Naive thymus-derived CD8-positive, alpha-beta T cell (primary cell): Measurements from ENCODE around the gene MAML2. TPM values are rescaled to one million over a fixed set of nuclear protein-coding genes. Genes with fewer than 3 reads are reported as not detected.

Experiments
- ATAC-seq, 2 donors: fragments of 150-1000 bp; cut with Tn5 transposase in 1 of 2; sonication (Bioruptor Pico), chemical (Tn5 transposase) in 1 of 2; 1 replicate in 1 of 2; 2 replicates in 1 of 2; pipeline ENCODE4 v1.10.0; 2021; ENCODE audit warnings: mild to moderate bottlenecking in 2 of 2, moderate library complexity in 2 of 2
- POLR2A ChIA-PET: fragments of 350-600 bp; sonication (Branson Sonifier 250); formaldehyde crosslinking; loops from one replicate; lab custom pipeline; 2021; ENCODE audit warnings: antibody characterized with exemption; lab: Charles Lee
- DNase-seq, 10 donors: peaks; one replicate each; pipeline versions ENCODE4 v3.0.0 to v3.0.0-alpha.2; 2020 to 2022
- H3K27ac Mint-ChIP-seq, 10 donors: one replicate each; pipeline ENCODE4 v1.8.0; 2020 to 2022; ENCODE audit warnings: mild to moderate bottlenecking in 10 of 10, mixed read lengths in 10 of 10, moderate library complexity in 4 of 10, inconsistent platforms in 1 of 10
- H3K27me3 Mint-ChIP-seq, 5 donors: one replicate each; pipeline ENCODE4 v1.8.0; 2021 to 2022; ENCODE audit warnings: mixed read lengths in 5 of 5
- H3K36me3 Mint-ChIP-seq, 3 donors: one replicate each; pipeline ENCODE4 v1.8.0; 2020 to 2022; ENCODE audit warnings: mixed read lengths in 3 of 3, mild to moderate bottlenecking in 2 of 3, inconsistent platforms in 1 of 3
- H3K4me1 Mint-ChIP-seq, 4 donors: one replicate each; pipeline ENCODE4 v1.8.0; 2021 to 2022; ENCODE audit warnings: mixed read lengths in 4 of 4
- H3K4me3 Mint-ChIP-seq, 10 donors: one replicate each; pipeline ENCODE4 v1.8.0; 2020 to 2022; ENCODE audit warnings: mild to moderate bottlenecking in 10 of 10, mixed read lengths in 10 of 10, moderate library complexity in 6 of 10, inconsistent platforms in 1 of 10
- H3K9me3 Mint-ChIP-seq, 9 donors: one replicate each; pipeline ENCODE4 v1.8.0; 2020 to 2022; ENCODE audit warnings: mixed read lengths in 9 of 9, mild to moderate bottlenecking in 3 of 9, inconsistent platforms in 1 of 9, moderate library complexity in 1 of 9
- polyA plus RNA-seq, 3 donors: library from polyadenylated mRNA; unstranded; fragments of 300-500 nt; fragmentation: Illumina TruSeq; gene quantifications; one replicate each; pipeline ENCODE4 v1.2.3, GENCODE V29; 2021
- total RNA-seq, 8 experiments: library from RNA in 2 of 8; stranded (reverse) in 2 of 8; gene quantifications; one replicate each; pipeline ENCODE4 v1.2.3 and lab custom pipeline; 2021 to 2026

MAML2 gene
- total RNA-seq (10 to 100 TPM; 68.2 to 68.5 TPM), polyA plus RNA-seq (10 to 100 TPM in 2 of 3 donors, 1 to 10 TPM in 1; 6.6 to 33.0 (median 15.3) TPM), total RNA-seq (lab: John Stamatoyannopoulos, UW) (39.8 to 210 (median 123) reads per million in 6 experiments)

GRCh38 chr11:96342961-96343711 lies at the start of gene MAML2:
MAML2 (minus strand) TSS chr11:96343195; CDS start chr11:96341895, 1,300 bp downstream.
- peaks cover 0 to 2% (median 0%) of the 10 kb centered on the region in 9 donors for H3K9me3 Mint-ChIP-seq
- POLR2A ChIA-PET = interaction anchor here (0.6 to 3.5 kb wide), 26 partner anchors 11 to 553 kb away, joined by 3 to 26 read pairs (median 4); partner anchors contain the start of genes CCDC82, CEP57, FAM76B and JRKL
- H3K27ac Mint-ChIP-seq = peak within 1 kb of the TSS; percentile 94 to 99 (median 97)
- no peaks in the 10 kb centered on the region for H3K27me3 Mint-ChIP-seq
- ATAC-seq (peak; percentile 78 to 83), DNase-seq (peak; percentile 74 to 94 (median 89))
- peak within 1 kb of the TSS; percentile 91 to 99 (median 96) for H3K4me3 Mint-ChIP-seq
- H3K4me1 Mint-ChIP-seq = peaks cover 19 to 50% (median 31%) of the 10 kb centered on the region in 4 donors
- peaks cover 8 to 11% (median 10%) of the 10 kb centered on the region in 3 donors for H3K36me3 Mint-ChIP-seq

GRCh38 chr11:96391698-96392307 lies 48.8 kb upstream of the MAML2 start:
- Mint-ChIP-seq H3K9me3 (peaks cover 0 to 9% (median 0%) of the 10 kb centered on the region in 9 donors), H3K27me3 (no peaks in the 10 kb centered on the region), H3K4me3 (peak overlapping the region in 4 of 10 donors; percentile 50 to 97 (median 93)), H3K4me1 (peaks cover 16 to 41% (median 37%) of the 10 kb centered on the region in 4 donors), H3K27ac (no peak overlapping the region), H3K36me3 (peaks cover 0 to 11% (median 6%) of the 10 kb centered on the region in 3 donors)
- ATAC-seq = no peak
- DNase-seq = no peak
- POLR2A ChIA-PET = no interaction called here

DNA sequence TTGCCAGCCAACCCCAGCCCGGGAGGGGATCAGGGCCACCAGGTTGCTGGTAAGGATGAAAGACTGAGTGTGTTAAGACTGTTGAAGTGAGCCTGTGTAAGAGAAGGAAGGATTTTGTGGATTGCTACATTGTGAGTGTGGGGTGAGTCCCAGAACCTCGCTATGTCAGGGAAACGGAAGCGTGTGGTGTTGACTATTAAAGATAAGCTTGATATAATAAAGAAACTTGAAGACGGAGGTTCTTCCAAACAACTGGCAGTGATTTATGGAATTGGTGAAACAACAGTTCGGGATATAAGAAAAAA lies 47.4 kb upstream of the MAML2 start:
- peaks cover 14 to 46% (median 37%) of the 10 kb centered on the region in 4 donors for H3K4me1 Mint-ChIP-seq
- H3K4me3 Mint-ChIP-seq = peak overlapping the region; percentile 83 to 97 (median 95)
- H3K9me3 Mint-ChIP-seq = peaks cover 0 to 9% (median 0%) of the 10 kb centered on the region in 9 donors
- POLR2A ChIA-PET = interaction anchor here (1.1 to 2.9 kb wide), 6 partner anchors 47 to 1323 kb away, joined by 3 to 23 read pairs (median 6); partner anchors contain the start of genes CEP57, FAM76B and MAML2
- H3K27me3 Mint-ChIP-seq = no peaks in the 10 kb centered on the region
- DNase-seq (no peak), ATAC-seq (no peak)
- H3K27ac Mint-ChIP-seq = peak overlapping the region; percentile 83 to 98 (median 96)
- peaks cover 0 to 11% (median 6%) of the 10 kb centered on the region in 3 donors for H3K36me3 Mint-ChIP-seq

DNA sequence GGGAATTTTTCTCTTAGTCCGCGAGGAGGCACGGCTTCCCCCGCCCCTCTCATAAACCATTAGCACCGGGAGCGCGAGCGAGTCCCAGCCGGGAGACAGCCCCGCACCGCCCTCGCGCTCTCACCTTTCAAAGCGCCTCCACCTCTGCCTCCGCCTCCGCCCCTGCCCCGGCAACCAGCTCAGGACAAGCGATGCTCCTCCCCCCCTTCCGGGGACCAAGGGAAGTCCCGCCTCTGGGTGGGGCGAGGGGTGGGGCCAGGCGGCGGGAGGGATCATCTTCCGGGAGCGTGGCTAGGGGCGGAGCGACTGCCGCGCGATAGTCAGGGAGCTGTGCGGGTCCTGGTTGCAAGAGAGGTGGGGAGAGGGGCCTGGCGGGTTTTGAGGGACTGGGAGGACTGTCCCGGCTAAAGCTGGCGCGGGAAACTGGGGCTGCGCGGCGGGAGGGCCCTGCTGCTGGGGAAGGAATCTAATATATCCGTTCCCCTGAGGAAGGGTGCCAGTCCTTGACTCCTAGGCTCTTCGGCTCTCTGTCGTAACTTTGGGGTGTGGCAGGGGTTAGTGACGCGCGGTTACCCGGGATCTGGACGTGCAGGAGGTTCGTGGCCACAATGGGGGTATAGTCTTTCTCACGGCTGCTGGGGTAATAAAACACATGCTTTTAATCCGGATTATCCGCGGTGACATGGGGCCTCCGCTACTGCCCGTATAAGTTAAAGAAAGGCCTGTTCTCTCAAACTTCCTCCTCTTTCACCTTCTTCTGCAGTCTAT lies 46.9 kb upstream of the MAML2 start, which contains the start of the genes CCDC82 and JRKL:
TSS of gene CCDC82 (minus strand) at position 193 of the 768 bp plus-strand sequence. CDS start 5,165 bp downstream, outside the sequence.
TSS of gene JRKL (plus strand) at position 294 of the 768 bp plus-strand sequence. CDS start 637 bp downstream, outside the sequence.
- Mint-ChIP-seq H3K36me3 (peaks cover 0 to 11% (median 6%) of the 10 kb centered on the region in 3 donors), H3K4me1 (peaks cover 17 to 51% (median 43%) of the 10 kb centered on the region in 4 donors), H3K9me3 (peaks cover 0 to 9% (median 0%) of the 10 kb centered on the region in 9 donors), H3K27ac (peak within 1 kb of the TSS; percentile 83 to 98 (median 96)), H3K4me3 (peak within 1 kb of the TSS; percentile 83 to 97 (median 95)), H3K27me3 (no peaks in the 10 kb centered on the region)
- ATAC-seq (peak; percentile 91 to 93), DNase-seq (peak; percentile 95 to 99 (median 98))
- POLR2A ChIA-PET = interaction anchor here (0.6 to 2.9 kb wide), 12 partner anchors 46 to 1896 kb away, joined by 3 to 23 read pairs (median 6); partner anchors contain the start of genes CEP57, CWC15, FAM76B and KDM4D

- peaks cover 0 to 9% (median 0%) of the 10 kb centered on the region in 9 donors for H3K9me3 Mint-ChIP-seq
- peak overlapping the region; percentile 83 to 98 (median 96) for H3K27ac Mint-ChIP-seq
- no peak for DNase-seq
- POLR2A ChIA-PET = interaction anchor here (0.7 to 2.9 kb wide), 14 partner anchors 10 to 1895 kb away, joined by 3 to 23 read pairs (median 4); partner anchors contain the start of genes CEP57, CWC15, FAM76B and KDM4D
- H3K4me3 Mint-ChIP-seq = peak overlapping the region; percentile 83 to 97 (median 95)
- H3K27me3 Mint-ChIP-seq = no peaks in the 10 kb centered on the region
- H3K36me3 Mint-ChIP-seq = peaks cover 4 to 11% (median 6%) of the 10 kb centered on the region in 3 donors
- H3K4me1 Mint-ChIP-seq = peaks cover 21 to 56% (median 49%) of the 10 kb centered on the region in 4 donors
- peak; percentile 70 to 71 for ATAC-seq
Measured at GRCh38 chr11:96388891-96389719, 46.1 kb upstream of the MAML2 start.

DNA sequence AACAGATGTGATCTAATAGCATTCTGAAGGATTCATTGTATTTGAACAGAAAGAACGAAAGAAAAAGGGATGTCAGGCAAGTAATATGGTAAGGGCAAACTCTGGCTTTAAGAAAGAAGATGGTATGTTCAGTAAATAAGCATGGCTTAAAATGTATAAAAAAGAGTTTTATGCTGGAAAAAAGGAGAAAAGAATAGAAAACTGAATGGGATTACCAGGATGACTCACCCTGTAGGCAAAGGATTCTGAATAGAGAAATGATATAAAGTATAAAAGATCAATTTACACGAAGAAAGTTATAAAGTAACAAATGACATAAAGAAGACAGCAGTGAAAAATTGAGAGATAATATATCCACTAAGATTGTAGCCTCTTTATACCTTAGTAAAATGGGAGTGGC lies 42.2 kb upstream of the MAML2 start:
- Mint-ChIP-seq H3K27me3 (no peaks in the 10 kb centered on the region), H3K4me3 (no peak overlapping the region), H3K9me3 (peaks cover 0 to under 1% (median 0%) of the 10 kb centered on the region in 9 donors)

DNA sequence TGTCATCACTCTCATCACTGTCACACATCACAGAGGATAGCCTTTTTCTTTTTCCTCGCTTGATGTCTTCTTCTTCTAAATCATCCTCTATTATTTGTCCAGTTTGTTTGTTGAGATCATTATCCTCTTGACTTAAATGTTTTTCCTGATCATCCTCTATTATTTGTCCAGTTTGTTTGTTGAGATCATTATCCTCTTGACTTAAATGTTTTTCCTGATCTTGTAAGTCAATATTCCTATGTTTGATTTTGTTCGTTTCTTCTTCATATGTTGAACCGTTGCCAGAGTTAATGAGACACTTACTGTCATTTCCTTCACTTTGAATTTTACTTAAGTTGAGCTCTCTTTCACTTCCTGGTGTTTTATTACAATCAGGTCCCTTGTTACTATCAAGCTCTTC lies 41.2 kb upstream of the MAML2 start:
- POLR2A ChIA-PET = no interaction called here
- Mint-ChIP-seq H3K27ac (peak overlapping the region; percentile 41 to 88 (median 80)), H3K27me3 (no peaks in the 10 kb centered on the region), H3K4me3 (peak overlapping the region in 9 of 10 donors; percentile 15 to 57 (median 46)), H3K9me3 (no peaks in the 10 kb centered on the region), H3K36me3 (peaks cover 4 to 35% (median 20%) of the 10 kb centered on the region in 3 donors), H3K4me1 (peaks cover 18 to 47% (median 38%) of the 10 kb centered on the region in 4 donors)
- no peak for ATAC-seq
- DNase-seq = no peak

More for the DNA sequence above, 42.2 kb upstream of the MAML2 start:
- peak overlapping the region in 6 of 10 donors; percentile 9 to 78 (median 56) for H3K27ac Mint-ChIP-seq
- H3K36me3 Mint-ChIP-seq = peaks cover 4 to 26% (median 14%) of the 10 kb centered on the region in 3 donors
- H3K4me1 Mint-ChIP-seq = peaks cover 19 to 47% (median 42%) of the 10 kb centered on the region in 4 donors
- ATAC-seq = no peak
- POLR2A ChIA-PET = no interaction called here
- no peak for DNase-seq

- DNase-seq (no peak), ATAC-seq (no peak)
- H3K27ac Mint-ChIP-seq = no peak overlapping the region
- H3K4me3 Mint-ChIP-seq = no peak overlapping the region
- peaks cover 0 to 6% (median 3%) of the 10 kb centered on the region in 4 donors for H3K4me1 Mint-ChIP-seq
- POLR2A ChIA-PET = no interaction called here
- no peaks in the 10 kb centered on the region for H3K27me3 Mint-ChIP-seq
- H3K9me3 Mint-ChIP-seq = no peaks in the 10 kb centered on the region
- peaks cover 10 to 52% (median 24%) of the 10 kb centered on the region in 3 donors for H3K36me3 Mint-ChIP-seq
Measured at GRCh38 chr11:96376796-96377195, 33.8 kb upstream of the MAML2 start.

GRCh38 chr11:96373826-96374225 lies 30.8 kb upstream of the MAML2 start:
- POLR2A ChIA-PET = no interaction called here
- H3K27me3 Mint-ChIP-seq = no peaks in the 10 kb centered on the region
- peak overlapping the region in 1 of 10 donors; percentile 3 for H3K27ac Mint-ChIP-seq
- H3K36me3 Mint-ChIP-seq = peaks cover 16 to 51% (median 22%) of the 10 kb centered on the region in 3 donors
- ATAC-seq (no peak), DNase-seq (no peak)
- H3K4me3 Mint-ChIP-seq = no peak overlapping the region
- no peaks in the 10 kb centered on the region for H3K9me3 Mint-ChIP-seq
- H3K4me1 Mint-ChIP-seq = peaks cover 0 to 6% (median 3%) of the 10 kb centered on the region in 4 donors

- no peak for DNase-seq
- H3K4me1 Mint-ChIP-seq = peaks cover 0 to 6% (median 0%) of the 10 kb centered on the region in 4 donors
- H3K27ac Mint-ChIP-seq = no peak overlapping the region
- no peak for ATAC-seq
- H3K9me3 Mint-ChIP-seq = no peaks in the 10 kb centered on the region
- H3K4me3 Mint-ChIP-seq = no peak overlapping the region
- peaks cover 6 to 64% (median 29%) of the 10 kb centered on the region in 3 donors for H3K36me3 Mint-ChIP-seq
- no peaks in the 10 kb centered on the region for H3K27me3 Mint-ChIP-seq
- POLR2A ChIA-PET = no interaction called here
Measured at GRCh38 chr11:96367342-96367741, 24.3 kb upstream of the MAML2 start.

DNA sequence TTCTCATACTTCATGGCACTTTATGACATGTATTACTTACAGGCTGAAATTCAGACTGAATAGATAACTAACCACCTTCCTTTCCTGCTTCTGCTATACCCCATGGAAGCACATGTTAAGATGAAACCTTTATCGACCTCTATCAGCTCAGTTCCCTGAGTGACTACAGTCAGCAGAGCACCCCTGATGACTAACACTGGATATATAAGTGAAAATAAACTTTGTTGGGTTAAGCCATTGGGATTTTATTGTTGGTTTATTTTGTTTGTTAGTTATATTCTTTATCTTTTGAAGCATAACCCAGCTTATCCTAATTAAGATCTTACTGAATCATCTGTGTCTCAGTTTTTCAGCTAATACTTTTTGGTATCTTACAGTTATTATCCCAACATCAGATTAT lies 23.0 kb upstream of the MAML2 start:
- POLR2A ChIA-PET = no interaction called here
- no peak for ATAC-seq
- DNase-seq = no peak
- no peaks in the 10 kb centered on the region for H3K9me3 Mint-ChIP-seq
- H3K27me3 Mint-ChIP-seq = no peaks in the 10 kb centered on the region
- peaks cover 0 to 6% (median 0%) of the 10 kb centered on the region in 4 donors for H3K4me1 Mint-ChIP-seq
- H3K27ac Mint-ChIP-seq = no peak overlapping the region
- H3K36me3 Mint-ChIP-seq = peaks cover 6 to 59% (median 29%) of the 10 kb centered on the region in 3 donors
- no peak overlapping the region for H3K4me3 Mint-ChIP-seq
